Stromal cell of bone marrow (primary cell): Measurements from ENCODE around the gene MVB12B.

Experiments used
- DNase-seq: peaks from one replicate; pipeline ENCODE4 v3.0.0-alpha.2; 2012; ENCODE audit warnings: low read depth

MVB12B gene

GRCh38 chr9:126331964-126332748 lies 5.5 kb downstream of the MVB12B start:
- no peak for DNase-seq

- peak; percentile 7 for DNase-seq
Measured at GRCh38 chr9:126334721-126335621, 8.3 kb downstream of the MVB12B start.

DNA sequence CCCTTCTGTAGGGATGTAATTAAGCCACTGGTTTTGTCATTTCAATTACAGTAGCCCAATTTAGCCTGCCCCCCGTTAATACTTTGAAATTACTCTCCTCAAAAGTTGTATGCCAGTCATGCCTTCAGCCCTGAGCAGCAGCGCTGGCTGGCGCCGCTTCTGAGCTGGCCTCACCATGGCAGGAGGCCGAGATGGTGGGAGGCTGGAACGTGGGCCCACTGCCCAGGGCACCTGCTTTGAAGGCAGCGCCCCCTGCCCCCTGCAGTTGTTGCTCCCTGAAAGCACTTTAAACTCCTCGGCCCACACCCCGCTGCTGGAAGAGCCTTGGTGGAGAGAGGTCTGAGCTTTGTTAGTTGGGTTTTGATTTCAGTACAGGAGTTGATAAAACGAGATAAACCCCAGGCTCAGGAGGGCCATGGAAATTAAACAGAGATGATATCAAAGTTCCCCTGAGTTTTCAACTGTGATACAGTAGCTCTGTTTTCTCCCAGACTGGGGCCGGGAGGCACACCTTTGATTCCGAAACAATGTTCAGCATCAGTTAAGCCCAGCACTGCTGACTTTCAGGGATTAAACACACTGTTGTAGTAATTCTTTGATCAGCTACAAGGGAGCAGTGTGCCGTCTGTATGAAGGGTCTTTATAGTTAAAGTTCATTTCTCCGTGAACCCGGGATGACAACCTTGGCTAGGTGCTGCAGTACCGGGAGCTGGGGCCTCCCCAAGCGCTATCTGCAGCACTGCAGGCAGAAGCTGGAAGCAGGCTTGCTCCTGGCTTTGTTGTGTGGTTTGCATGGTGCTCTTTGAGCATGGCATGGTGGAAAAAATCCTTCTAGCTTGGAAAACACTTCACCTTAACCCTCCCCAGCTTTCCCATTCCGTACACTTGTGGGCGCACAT lies 9.5 kb downstream of the MVB12B start:
- DNase-seq = no peak

- no peak for DNase-seq
Measured at GRCh38 chr9:126336736-126337325, 10.2 kb downstream of the MVB12B start.

DNA sequence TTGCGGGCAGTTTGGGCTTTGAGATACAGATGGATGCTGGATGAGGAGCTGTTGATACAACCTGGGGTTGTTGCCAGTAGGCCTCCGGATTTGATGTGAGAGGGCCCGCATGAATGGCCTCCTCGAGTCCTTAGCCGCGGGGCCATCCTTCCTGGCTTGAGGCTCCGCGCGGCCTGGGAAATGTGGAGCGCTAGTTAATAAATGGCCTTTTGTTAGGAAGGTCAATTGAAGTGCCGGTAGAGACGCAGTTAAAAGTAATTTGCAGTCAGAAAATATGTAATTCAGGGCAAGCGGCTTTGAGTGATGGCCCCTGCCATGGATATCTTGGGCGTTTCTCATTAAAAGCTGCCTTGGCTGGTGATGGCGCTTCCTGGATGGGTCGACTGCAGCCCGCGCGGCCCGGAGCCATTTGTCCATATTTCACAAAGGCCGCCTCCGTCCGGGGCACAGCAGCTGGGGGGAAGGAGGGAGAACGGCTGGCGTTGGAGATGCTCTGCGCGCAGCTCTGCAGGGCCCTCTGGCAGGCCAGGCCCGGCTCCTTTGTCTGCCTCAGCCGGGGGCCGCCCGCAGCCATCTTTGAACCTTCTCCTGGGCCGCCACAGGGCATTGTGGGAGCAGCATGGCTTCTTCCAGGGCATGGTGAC lies 11.2 kb downstream of the MVB12B start:
- DNase-seq = no peak

- DNase-seq = no peak
Measured at GRCh38 chr9:126338945-126339344, 12.3 kb downstream of the MVB12B start.

DNA sequence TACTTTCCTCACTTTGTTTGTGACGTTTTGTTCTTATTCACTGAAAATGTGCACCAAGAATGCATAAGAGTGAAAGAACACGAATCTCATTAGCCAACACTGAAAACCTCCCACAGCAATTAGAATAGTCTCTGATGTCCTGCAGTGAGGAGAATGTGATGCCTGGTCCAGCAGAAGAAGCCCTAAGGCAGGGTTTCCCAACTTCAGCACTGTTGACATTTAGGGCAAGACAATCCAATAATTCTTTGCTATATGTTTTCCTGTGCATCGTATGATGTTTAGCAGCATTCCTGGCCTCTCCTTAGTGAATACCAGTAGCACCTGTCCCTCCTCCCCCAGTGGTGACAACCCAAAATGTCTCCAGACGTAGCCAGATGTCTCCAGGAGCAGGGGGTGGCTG lies 14.8 kb downstream of the MVB12B start:
- no peak for DNase-seq

DNA sequence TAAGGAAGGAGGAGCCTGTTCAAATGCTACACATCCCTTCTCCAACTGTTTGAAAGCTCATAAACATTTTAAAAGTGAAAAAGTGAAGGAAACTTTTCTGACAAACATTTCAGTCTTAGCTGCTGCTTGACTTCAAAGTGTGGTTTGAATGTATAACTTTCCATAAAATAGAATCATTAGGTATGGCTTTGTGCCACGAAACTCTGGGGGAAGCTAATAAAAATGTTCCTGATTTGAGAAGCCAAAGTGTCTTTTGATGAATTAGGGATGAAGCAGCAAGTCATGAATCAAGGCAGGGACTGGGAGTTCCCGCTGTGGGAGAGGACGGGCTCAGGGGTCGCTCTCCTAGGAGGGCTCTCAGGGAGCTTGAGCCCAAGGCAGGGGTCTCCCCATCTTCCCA lies 15.3 kb downstream of the MVB12B start:
- DNase-seq = no peak

DNA sequence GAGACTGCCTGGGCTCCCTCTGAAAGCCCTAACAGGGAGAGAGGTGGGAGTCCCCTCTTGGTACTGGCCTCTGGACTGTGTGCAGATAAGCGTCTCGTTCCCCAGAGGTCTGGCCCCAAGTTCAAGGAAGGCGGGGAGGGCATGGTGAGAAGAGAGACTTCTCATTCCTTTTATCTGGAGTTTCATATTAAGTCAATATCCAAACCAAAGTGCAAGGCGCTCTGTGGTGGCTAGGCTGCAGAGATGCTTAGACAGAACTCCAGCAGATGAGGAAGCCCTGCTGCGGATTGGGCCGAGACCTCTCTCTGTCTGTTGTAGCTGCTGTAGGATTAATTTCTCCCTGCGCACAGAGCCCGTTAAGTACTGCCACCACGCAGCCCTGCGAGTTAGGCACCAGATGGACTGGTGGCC lies 16.0 kb downstream of the MVB12B start:
- no peak for DNase-seq

- no peak for DNase-seq
Measured at GRCh38 chr9:126343271-126343700, 16.7 kb downstream of the MVB12B start.

DNA sequence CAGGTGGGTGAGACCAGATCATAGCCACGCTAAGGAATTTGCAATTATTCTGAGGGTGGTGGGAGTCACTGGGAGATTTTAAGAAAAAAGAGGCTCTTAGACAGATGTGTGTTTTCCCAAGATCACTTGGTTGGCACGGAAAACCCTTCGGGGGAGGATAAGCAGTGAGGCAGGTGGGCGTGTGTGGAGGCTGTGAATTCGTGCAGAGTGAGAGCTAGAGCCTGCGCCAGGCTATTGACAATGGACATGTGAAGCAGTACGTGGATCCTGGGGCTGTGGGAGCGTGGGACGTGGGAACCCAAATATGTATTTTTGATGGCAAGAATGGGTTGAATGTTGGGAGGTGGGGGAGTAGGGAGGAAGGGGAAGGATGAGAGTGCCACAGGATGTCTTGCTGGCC lies 19.4 kb downstream of the MVB12B start:
- DNase-seq = no peak

DNA sequence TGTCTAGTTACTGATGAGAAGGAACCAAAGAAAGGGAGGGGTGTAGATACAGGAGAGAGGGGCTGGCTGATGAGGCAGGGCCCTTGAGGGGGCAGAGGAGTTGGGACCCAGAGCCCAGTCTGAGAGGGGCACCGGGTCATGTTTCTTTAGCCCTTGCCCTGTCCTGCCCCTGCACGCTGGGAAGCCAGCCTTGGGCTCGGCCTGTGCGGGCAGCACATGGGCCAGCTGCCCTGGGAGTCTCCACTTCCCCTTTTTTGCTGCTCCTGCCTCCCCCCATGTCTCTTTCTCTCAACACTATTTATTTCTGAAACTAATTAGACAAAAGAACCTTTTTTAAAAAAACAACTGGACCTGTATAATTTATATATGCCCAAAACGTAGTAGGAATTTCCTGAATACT lies 20.5 kb downstream of the MVB12B start:
- DNase-seq = no peak

GRCh38 chr9:126347911-126348760 lies 21.5 kb downstream of the MVB12B start:
- no peak for DNase-seq

DNA sequence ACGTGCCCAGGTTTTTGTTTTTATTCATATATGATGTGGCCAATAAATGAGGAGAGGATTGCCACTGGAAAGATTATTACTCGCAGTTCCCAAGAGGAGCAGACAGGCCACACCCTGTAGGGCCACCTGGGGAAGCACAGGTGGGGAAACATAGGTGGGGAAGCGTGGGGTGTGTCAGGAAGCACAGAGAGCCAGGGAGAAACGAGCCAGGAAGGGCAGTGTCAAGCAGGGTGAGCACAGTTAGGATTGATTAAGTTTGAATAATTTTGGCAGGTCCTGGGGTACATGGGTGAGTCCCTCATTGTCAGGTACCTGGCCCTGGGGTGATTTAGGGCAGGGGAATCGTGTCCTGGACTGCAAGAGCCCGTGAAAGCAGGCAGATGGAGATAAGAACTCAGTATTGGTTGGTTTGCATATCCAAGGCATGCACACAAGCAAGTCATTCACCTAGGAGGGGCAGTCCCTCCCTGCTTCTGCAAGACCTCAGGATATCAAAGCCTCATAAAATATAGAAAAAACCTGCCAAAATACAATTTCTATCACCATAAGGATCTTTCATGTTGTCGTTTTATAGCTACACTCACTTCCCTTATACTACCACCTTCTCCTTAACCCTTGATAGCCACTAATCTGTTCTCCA lies 22.4 kb downstream of the MVB12B start:
- no peak for DNase-seq

- DNase-seq = no peak
Measured at GRCh38 chr9:126354887-126355770, 28.5 kb downstream of the MVB12B start.

DNA sequence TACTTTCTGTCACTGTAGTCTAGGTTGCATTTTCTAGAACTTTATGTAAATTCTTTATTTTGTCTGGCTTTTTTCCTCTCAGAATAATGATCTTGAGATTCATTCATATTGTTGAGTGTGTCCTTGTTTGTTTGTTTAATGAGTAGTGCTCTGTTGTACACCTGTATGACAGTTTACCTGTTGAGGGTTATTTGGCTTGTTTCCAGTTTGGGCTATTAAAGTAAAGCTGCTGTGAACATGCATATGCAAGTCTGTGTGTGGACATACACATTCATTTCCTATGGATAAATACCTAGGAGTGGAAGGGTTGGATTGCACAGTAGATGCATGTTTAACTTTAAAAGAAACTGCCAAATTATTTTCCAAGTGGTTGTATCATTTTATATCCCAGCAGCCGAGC lies 30.4 kb downstream of the MVB12B start:
- no peak for DNase-seq

- DNase-seq = no peak
Measured at GRCh38 chr9:126360073-126360472, 33.4 kb downstream of the MVB12B start.

DNA sequence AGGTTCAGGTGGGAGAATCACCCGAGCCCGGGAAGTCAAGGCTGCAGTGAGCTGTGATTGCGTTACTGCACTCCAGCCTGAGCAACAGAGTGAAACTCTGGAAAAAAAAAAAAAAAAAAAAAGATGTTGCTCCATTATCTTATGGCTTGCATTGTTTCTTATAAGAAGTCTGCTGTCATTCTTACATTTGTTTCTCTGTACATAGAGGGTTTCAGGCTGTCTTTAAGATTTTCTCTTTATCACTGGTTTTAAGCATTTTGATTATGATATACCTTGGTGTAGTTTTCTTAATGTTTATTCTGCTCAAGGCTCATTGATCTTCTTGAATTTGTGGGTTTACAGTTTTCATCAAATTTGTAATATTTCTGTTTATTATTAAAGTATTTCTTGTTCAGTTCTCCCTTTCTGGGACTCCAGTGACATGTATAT lies 35.2 kb downstream of the MVB12B start:
- no peak for DNase-seq

DNA sequence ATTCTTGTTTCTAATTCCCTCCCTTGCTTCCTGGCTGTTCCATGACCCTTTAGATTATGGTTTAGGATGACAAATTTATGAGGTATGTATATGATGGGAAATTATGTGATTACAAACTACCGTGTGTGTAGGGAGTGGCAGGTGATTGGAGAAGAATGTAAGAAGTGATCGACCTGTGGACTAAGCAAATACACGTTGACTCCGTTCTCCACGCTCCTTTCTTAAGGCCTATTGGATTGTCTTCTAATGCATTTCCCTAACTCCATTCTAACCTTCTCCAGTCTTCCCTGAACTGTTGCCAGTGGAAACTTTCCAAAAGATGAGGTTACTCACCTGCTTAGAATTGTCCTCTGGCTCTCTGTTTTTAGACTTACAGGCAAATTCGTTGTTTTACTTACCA lies 36.6 kb downstream of the MVB12B start:
- DNase-seq = no peak
